Natural killer cell (primary cell): ENCODE measurements around the gene FSHR. TPM values are rescaled to one million over a fixed set of nuclear protein-coding genes. Genes with fewer than 3 reads are reported as not detected.

Source experiments
- ATAC-seq, 3 donors: fragments of 150-1000 bp in 2 of 3; fragments of 200-7000 bp in 1 of 3; cut with Tn5 transposase; 1 replicate in 1 of 3; 2 replicates in 2 of 3; pipeline ENCODE4 v1.10.0; 2021; ENCODE audit warnings: mild to moderate bottlenecking in 2 of 3, moderate library complexity in 2 of 3
- DNase-seq, 2 donors: peaks; one replicate each; pipeline versions ENCODE4 v3.0.0 to v3.0.0-alpha.2; 2013 to 2021; ENCODE audit warnings: mixed read lengths in 1 of 2
- H3K27ac ChIP-seq: one replicate; pipeline ENCODE4 v1.5.1; 2013; ENCODE audit warnings: mild to moderate bottlenecking, low read length
- H3K27me3 ChIP-seq: one replicate; pipeline ENCODE4 v1.6.1; 2013; ENCODE audit warnings: low read length; ENCODE audit not compliant: control insufficient read depth, insufficient read depth
- H3K36me3 ChIP-seq: one replicate; pipeline ENCODE4 v1.6.1; 2013; ENCODE audit warnings: low read length; ENCODE audit not compliant: control insufficient read depth, insufficient read depth
- H3K4me1 ChIP-seq: one replicate; pipeline ENCODE4 v1.6.1; 2013; ENCODE audit warnings: low read length; ENCODE audit not compliant: control insufficient read depth, insufficient read depth
- H3K4me3 ChIP-seq: one replicate; pipeline ENCODE4 v1.5.1; 2013; ENCODE audit warnings: low read length
- H3K9me3 ChIP-seq: one replicate; pipeline ENCODE4 v1.6.1; 2013; ENCODE audit warnings: low read length; ENCODE audit not compliant: control insufficient read depth, insufficient read depth
- H3K27ac Mint-ChIP-seq, 2 donors: one replicate each; pipeline ENCODE4 v1.8.0; 2022; ENCODE audit warnings: mild to moderate bottlenecking in 2 of 2, mixed read lengths in 2 of 2, moderate library complexity in 1 of 2
- H3K27me3 Mint-ChIP-seq, 2 donors: one replicate each; pipeline ENCODE4 v1.8.0; 2022; ENCODE audit warnings: low read depth in 2 of 2, mixed read lengths in 2 of 2
- H3K36me3 Mint-ChIP-seq: one replicate; pipeline ENCODE4 v1.8.0; 2022; ENCODE audit warnings: mixed read lengths
- H3K4me1 Mint-ChIP-seq, 2 donors: one replicate each; pipeline ENCODE4 v1.8.0; 2022; ENCODE audit warnings: mixed read lengths in 2 of 2
- H3K4me3 Mint-ChIP-seq: one replicate; pipeline ENCODE4 v1.8.0; 2022; ENCODE audit warnings: mild to moderate bottlenecking, moderate library complexity, mixed read lengths
- H3K9me3 Mint-ChIP-seq, 2 donors: one replicate each; pipeline ENCODE4 v1.8.0; 2022; ENCODE audit warnings: mixed read lengths in 2 of 2
- WGBS: methylation state at CpG from one replicate; pipeline ENCODE4 v1.1.7; 2013; ENCODE audit warnings: missing lambda C conversion rate; ENCODE audit not compliant: insufficient coverage; 5-methylcytosine and 5-hydroxymethylcytosine counted together
- intact Hi-C: fragments of 100-400 bp; cut with micrococcal nuclease; formaldehyde crosslinking; loops from one replicate; pipeline ENCODE4 v1.14.2; 2022
- total RNA-seq, 4 donors: library from RNA; stranded (reverse); fragments of 120-200 nt in 1 of 4; gene quantifications; one replicate each; pipeline versions ENCODE4 v1.2.3 to v1.2.4, GENCODE V29; 2013 to 2022
- TF ChIP-seq, protein P1 (sequence below): fragments of 200-600 bp; IDR thresholded peaks from one replicate; pipeline ENCODE4 v1.8.0; 2022; ENCODE audit warnings: antibody characterized with exemption

FSHR gene
- total RNA-seq, 3 donors from 2014 or later (not counting 1 experiment from before 2014, with no cell fraction given) = not detected

DNA sequence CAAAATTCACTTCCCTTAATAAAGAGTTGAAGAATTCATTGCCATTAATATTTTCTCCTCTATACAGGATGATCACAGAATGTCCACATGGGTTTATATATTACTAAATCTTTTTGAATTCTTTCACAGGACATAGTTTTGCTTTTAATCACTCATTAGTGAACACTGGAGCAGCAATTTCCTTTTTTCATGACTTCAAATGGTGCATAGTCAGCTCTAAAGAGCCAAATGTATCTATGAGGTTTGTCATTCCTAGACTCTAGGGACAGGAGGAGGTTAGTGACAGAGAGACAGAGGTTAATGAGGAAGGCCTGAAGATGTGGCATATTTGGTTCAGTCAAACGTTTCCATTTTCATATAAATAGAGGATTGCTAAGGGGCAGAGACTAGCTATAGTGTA is 111.8 kb downstream of the FSHR start:
- Histone ChIP-seq H3K4me3 (no peak overlapping the region), H3K4me1 (no peaks in the 10 kb centered on the region), H3K27ac (no peak overlapping the region), H3K36me3 (no peaks in the 10 kb centered on the region), H3K9me3 (no peaks in the 10 kb centered on the region), H3K27me3 (no peaks in the 10 kb centered on the region)
- DNase-seq (no peak), ATAC-seq (no peak)
- Mint-ChIP-seq H3K27me3 (no peaks in the 10 kb centered on the region), H3K4me1 (no peaks in the 10 kb centered on the region), H3K36me3 (no peaks in the 10 kb centered on the region), H3K27ac (no peak overlapping the region), H3K9me3 (peaks cover 4 to 8% of the 10 kb centered on the region in 2 donors), H3K4me3 (no peak overlapping the region)
- TF ChIP-seq, protein P1, sequence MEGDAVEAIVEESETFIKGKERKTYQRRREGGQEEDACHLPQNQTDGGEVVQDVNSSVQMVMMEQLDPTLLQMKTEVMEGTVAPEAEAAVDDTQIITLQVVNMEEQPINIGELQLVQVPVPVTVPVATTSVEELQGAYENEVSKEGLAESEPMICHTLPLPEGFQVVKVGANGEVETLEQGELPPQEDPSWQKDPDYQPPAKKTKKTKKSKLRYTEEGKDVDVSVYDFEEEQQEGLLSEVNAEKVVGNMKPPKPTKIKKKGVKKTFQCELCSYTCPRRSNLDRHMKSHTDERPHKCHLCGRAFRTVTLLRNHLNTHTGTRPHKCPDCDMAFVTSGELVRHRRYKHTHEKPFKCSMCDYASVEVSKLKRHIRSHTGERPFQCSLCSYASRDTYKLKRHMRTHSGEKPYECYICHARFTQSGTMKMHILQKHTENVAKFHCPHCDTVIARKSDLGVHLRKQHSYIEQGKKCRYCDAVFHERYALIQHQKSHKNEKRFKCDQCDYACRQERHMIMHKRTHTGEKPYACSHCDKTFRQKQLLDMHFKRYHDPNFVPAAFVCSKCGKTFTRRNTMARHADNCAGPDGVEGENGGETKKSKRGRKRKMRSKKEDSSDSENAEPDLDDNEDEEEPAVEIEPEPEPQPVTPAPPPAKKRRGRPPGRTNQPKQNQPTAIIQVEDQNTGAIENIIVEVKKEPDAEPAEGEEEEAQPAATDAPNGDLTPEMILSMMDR = no peak
- WGBS = 38% methylated on average over 1 of the region's 1 CpG
- intact Hi-C loops = no loop called here

GRCh38 chr2:49041061-49041460 is 113.3 kb downstream of the FSHR start:
- no peak overlapping the region for H3K4me3 Mint-ChIP-seq
- H3K36me3 ChIP-seq = no peaks in the 10 kb centered on the region
- no peaks in the 10 kb centered on the region for H3K36me3 Mint-ChIP-seq
- H3K27ac ChIP-seq = no peak overlapping the region
- H3K9me3 ChIP-seq = no peaks in the 10 kb centered on the region
- 83% methylated on average over 4 of the region's 4 CpGs for WGBS
- no peak for ATAC-seq
- no peaks in the 10 kb centered on the region for H3K4me1 Mint-ChIP-seq
- no peaks in the 10 kb centered on the region for H3K27me3 ChIP-seq
- no peaks in the 10 kb centered on the region for H3K4me1 ChIP-seq
- peaks cover 5 to 8% of the 10 kb centered on the region in 2 donors for H3K9me3 Mint-ChIP-seq
- TF ChIP-seq, protein P1 = no peak
- H3K27me3 Mint-ChIP-seq = no peaks in the 10 kb centered on the region
- no peak for DNase-seq
- intact Hi-C loops = no loop called here
- no peak overlapping the region for H3K27ac Mint-ChIP-seq
- no peak overlapping the region for H3K4me3 ChIP-seq

GRCh38 chr2:49037197-49037596 is 117.1 kb downstream of the FSHR start:
- Mint-ChIP-seq H3K27ac (no peak overlapping the region), H3K36me3 (no peaks in the 10 kb centered on the region), H3K27me3 (no peaks in the 10 kb centered on the region), H3K9me3 (peaks cover 5 to 10% of the 10 kb centered on the region in 2 donors), H3K4me1 (no peaks in the 10 kb centered on the region), H3K4me3 (no peak overlapping the region)
- no peak overlapping the region for H3K4me3 ChIP-seq
- no peak overlapping the region for H3K27ac ChIP-seq
- ATAC-seq = no peak
- no peaks in the 10 kb centered on the region for H3K36me3 ChIP-seq
- no peaks in the 10 kb centered on the region for H3K9me3 ChIP-seq
- DNase-seq = no peak
- intact Hi-C loops = no loop called here
- TF ChIP-seq, protein P1 = no peak
- H3K27me3 ChIP-seq = no peaks in the 10 kb centered on the region
- H3K4me1 ChIP-seq = no peaks in the 10 kb centered on the region

DNA sequence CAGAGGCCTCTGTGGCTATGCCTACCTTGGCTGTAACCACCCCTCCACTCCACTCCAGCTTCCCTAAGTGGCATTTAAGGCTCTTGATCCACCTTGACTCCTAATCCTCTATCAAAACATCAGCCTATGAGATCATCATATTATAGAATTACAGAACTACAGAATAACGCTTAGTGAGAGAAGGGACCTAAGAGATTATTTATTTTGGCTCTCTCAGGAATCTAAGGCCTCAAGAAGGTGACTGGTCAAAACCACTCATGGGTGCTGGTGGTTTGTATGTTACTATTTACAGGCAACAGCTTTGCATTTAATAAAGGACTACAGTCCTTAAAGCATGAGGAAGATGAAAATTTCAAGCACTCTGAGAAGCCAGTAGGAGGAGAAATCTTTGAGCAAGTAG is 118.8 kb downstream of the FSHR start:
- H3K27ac Mint-ChIP-seq = no peak overlapping the region
- peaks cover 5 to 8% of the 10 kb centered on the region in 2 donors for H3K9me3 Mint-ChIP-seq
- no peak overlapping the region for H3K4me3 Mint-ChIP-seq
- intact Hi-C loops = no loop called here
- ATAC-seq (no peak), DNase-seq (no peak)
- no peak overlapping the region for H3K4me3 ChIP-seq
- WGBS = 100% methylated on average over 1 of the region's 1 CpG
- no peaks in the 10 kb centered on the region for H3K4me1 Mint-ChIP-seq
- H3K27me3 Mint-ChIP-seq = no peaks in the 10 kb centered on the region
- H3K27me3 ChIP-seq = no peaks in the 10 kb centered on the region
- TF ChIP-seq, protein P1 = no peak
- no peaks in the 10 kb centered on the region for H3K36me3 Mint-ChIP-seq
- H3K9me3 ChIP-seq = no peaks in the 10 kb centered on the region
- no peaks in the 10 kb centered on the region for H3K36me3 ChIP-seq
- no peaks in the 10 kb centered on the region for H3K4me1 ChIP-seq
- no peak overlapping the region for H3K27ac ChIP-seq
